Ishikawa (cell line): ENCODE measurements around the gene SLC30A2.

Experiments
- CEBPB ChIP-seq: IDR thresholded peaks from 2 replicates; pipeline ENCODE4 v1.6.1; 2012
- CREB1 ChIP-seq: IDR thresholded peaks from 2 replicates; pipeline ENCODE4 v1.6.1; 2012; ENCODE audit warnings: low read depth
- EGR1 ChIP-seq: IDR thresholded peaks from 2 replicates; pipeline ENCODE4 v1.6.1; 2012
- EP300 ChIP-seq: IDR thresholded peaks from 2 replicates; pipeline ENCODE4 v1.6.1; 2012; ENCODE audit warnings: borderline replicate concordance
- FOXM1 ChIP-seq: IDR thresholded peaks from 2 replicates; pipeline ENCODE4 v1.6.1; 2012; ENCODE audit warnings: low read depth, borderline replicate concordance
- NFIC ChIP-seq: IDR thresholded peaks from 2 replicates; pipeline ENCODE4 v1.6.1; 2012
- RAD21 ChIP-seq: IDR thresholded peaks from 2 replicates; pipeline ENCODE4 v1.6.1; 2012; ENCODE audit warnings: low read depth
- TAF1 ChIP-seq: IDR thresholded peaks from 2 replicates; pipeline ENCODE4 v1.6.1; 2012; ENCODE audit warnings: low read depth, mild to moderate bottlenecking
- TCF12 ChIP-seq: IDR thresholded peaks from 2 replicates; pipeline ENCODE4 v1.6.1; 2012; ENCODE audit warnings: low read depth
- TEAD4 ChIP-seq: IDR thresholded peaks from 2 replicates; pipeline ENCODE4 v1.6.1; 2012
- YY1 ChIP-seq: IDR thresholded peaks from 2 replicates; pipeline ENCODE4 v1.6.1; 2012; ENCODE audit warnings: low read depth
- ZBTB7A ChIP-seq: IDR thresholded peaks from 2 replicates; pipeline ENCODE4 v1.6.1; 2012; ENCODE audit warnings: low read depth
- TF ChIP-seq, protein P1 (sequence below): IDR thresholded peaks from 2 replicates; pipeline ENCODE4 v1.6.1; 2012
- TF ChIP-seq, protein P2 (sequence below): IDR thresholded peaks from 2 replicates; pipeline ENCODE4 v1.6.1; 2012; ENCODE audit warnings: low read depth, mild to moderate bottlenecking

DNA sequence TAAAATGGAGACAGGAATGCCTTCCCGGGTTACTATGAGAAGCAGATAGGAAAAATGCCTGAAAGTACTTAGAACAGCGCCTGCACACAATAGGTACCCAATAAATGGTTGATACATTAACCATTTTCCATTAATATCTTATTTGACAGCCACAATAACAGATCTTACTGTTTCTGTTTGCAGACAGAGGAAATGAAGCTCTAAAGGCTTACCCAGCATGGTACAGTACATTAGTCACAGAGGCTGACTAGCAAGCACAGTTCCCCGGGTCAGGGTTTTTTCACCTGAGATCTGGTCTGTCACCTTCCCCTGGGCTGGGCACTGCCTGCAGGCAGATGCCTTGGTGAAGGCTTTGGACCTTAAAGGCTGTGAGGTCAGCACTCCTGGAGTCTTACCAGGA, 18.6 kb upstream of the SLC30A2 start:
- TF ChIP-seq NFIC, result no peak
- no peak for TF ChIP-seq EGR1
- no peak for TF ChIP-seq TCF12
- no peak for TF ChIP-seq TAF1
- no peak for TF ChIP-seq TEAD4
- TF ChIP-seq CEBPB, result no peak
- TF ChIP-seq YY1, result no peak
- TF ChIP-seq, protein P1, sequence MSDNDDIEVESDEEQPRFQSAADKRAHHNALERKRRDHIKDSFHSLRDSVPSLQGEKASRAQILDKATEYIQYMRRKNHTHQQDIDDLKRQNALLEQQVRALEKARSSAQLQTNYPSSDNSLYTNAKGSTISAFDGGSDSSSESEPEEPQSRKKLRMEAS, result no peak
- TF ChIP-seq CREB1, result no peak
- no peak for TF ChIP-seq EP300
- TF ChIP-seq, protein P2, sequence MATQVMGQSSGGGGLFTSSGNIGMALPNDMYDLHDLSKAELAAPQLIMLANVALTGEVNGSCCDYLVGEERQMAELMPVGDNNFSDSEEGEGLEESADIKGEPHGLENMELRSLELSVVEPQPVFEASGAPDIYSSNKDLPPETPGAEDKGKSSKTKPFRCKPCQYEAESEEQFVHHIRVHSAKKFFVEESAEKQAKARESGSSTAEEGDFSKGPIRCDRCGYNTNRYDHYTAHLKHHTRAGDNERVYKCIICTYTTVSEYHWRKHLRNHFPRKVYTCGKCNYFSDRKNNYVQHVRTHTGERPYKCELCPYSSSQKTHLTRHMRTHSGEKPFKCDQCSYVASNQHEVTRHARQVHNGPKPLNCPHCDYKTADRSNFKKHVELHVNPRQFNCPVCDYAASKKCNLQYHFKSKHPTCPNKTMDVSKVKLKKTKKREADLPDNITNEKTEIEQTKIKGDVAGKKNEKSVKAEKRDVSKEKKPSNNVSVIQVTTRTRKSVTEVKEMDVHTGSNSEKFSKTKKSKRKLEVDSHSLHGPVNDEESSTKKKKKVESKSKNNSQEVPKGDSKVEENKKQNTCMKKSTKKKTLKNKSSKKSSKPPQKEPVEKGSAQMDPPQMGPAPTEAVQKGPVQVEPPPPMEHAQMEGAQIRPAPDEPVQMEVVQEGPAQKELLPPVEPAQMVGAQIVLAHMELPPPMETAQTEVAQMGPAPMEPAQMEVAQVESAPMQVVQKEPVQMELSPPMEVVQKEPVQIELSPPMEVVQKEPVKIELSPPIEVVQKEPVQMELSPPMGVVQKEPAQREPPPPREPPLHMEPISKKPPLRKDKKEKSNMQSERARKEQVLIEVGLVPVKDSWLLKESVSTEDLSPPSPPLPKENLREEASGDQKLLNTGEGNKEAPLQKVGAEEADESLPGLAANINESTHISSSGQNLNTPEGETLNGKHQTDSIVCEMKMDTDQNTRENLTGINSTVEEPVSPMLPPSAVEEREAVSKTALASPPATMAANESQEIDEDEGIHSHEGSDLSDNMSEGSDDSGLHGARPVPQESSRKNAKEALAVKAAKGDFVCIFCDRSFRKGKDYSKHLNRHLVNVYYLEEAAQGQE, result no peak
- TF ChIP-seq RAD21, result no peak
- no peak for TF ChIP-seq ZBTB7A
- no peak for TF ChIP-seq FOXM1
